OCI-LY3 (cell line): ENCODE results near the gene ACTG1.

Source experiments
- H2AFZ ChIP-seq: fragments of 200-600, 300-600 bp; shearing (Covaris generic); 2 replicates; pipeline ENCODE4 v1.6.0; 2014; ENCODE audit warnings: antibody characterized with exemption, low read depth, low read length
- H3K27ac ChIP-seq: fragments of 200-600, 300-600 bp; sonication (generic); 2 replicates; pipeline ENCODE4 v1.5.1; 2014; ENCODE audit warnings: mild to moderate bottlenecking, low read length, moderate library complexity, mixed read lengths
- H3K27me3 ChIP-seq: fragments of 200-600, 300-600 bp; sonication (generic); 2 replicates; pipeline ENCODE4 v1.6.1; 2014; ENCODE audit warnings: low read depth, low read length, mixed read lengths
- H3K36me3 ChIP-seq: fragments of 200-600, 300-600 bp; sonication (generic); replicated peaks from 2 replicates; pipeline ENCODE3; 2014; ENCODE audit warnings: low read depth, low read length, mixed read lengths
- H3K4me1 ChIP-seq: fragments of 300-600, 200-600 bp; sonication (generic); 2 replicates; pipeline ENCODE4 v1.6.1; 2014; ENCODE audit warnings: low read length, mixed read lengths
- H3K4me2 ChIP-seq: fragments of 200-600, 300-600 bp; sonication (generic); 2 replicates; pipeline ENCODE4 v1.6.1; 2014; ENCODE audit warnings: low read length, mixed read lengths
- H3K4me3 ChIP-seq: fragments of 300-600, 200-600 bp; sonication (generic); 2 replicates; pipeline ENCODE4 v1.5.1; 2014; ENCODE audit warnings: antibody characterized with exemption, mild to moderate bottlenecking, low read length, moderate library complexity
- H3K79me2 ChIP-seq: fragments of 300-600, 200-600 bp; shearing (Covaris generic); 2 replicates; pipeline ENCODE4 v1.6.1; 2014; ENCODE audit warnings: mild to moderate bottlenecking, low read length, mixed read lengths
- H3K9ac ChIP-seq: fragments of 300-600, 200-600 bp; shearing (Covaris generic); 2 replicates; pipeline ENCODE4 v1.6.0; 2014; ENCODE audit warnings: mild to moderate bottlenecking, low read length, moderate library complexity
- H3K9me3 ChIP-seq: fragments of 200-600, 300-600 bp; shearing (Covaris generic); 2 replicates; pipeline ENCODE4 v1.6.1; 2014; ENCODE audit warnings: low read length, mixed read lengths; ENCODE audit not compliant: insufficient read depth
- H4K20me1 ChIP-seq: fragments of 200-600, 300-600 bp; sonication (generic); 2 replicates; pipeline ENCODE4 v1.6.1; 2016; ENCODE audit warnings: low read length, mixed read lengths; ENCODE audit not compliant: insufficient read depth
- EZH2phosphoT487 ChIP-seq: fragments of 200-600 bp; shearing (Covaris generic); IDR thresholded peaks from 2 replicates; pipeline ENCODE4 v1.6.1; 2018; ENCODE audit warnings: antibody characterized with exemption, mixed run types, low read depth
- TF ChIP-seq, protein P1 (sequence below): fragments of 200-600, 300-600 bp; sonication (generic); IDR thresholded peaks from 2 replicates; pipeline ENCODE4 v1.5.1; 2014; ENCODE audit warnings: antibody characterized with exemption, low read length, low read depth

Gene ACTG1

DNA sequence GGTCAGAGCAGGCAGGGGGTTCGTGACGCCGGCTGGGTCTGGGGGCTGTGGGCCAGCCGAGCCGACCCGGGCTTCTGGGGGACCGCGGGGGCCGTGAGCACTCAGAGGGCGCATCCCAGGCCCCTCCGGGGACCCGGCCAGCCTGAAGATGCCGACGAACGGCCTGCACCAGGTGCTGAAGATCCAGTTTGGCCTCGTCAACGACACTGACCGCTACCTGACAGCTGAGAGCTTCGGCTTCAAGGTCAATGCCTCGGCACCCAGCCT is 15.7 kb upstream of the ACTG1 start:
- no peaks in the 10 kb centered on the region for H3K9me3 ChIP-seq
- H2AFZ ChIP-seq, result no peak overlapping the region
- no peak overlapping the region for H3K4me2 ChIP-seq
- no peaks in the 10 kb centered on the region for H3K4me1 ChIP-seq
- no peak overlapping the region for H3K4me3 ChIP-seq
- H4K20me1 ChIP-seq, result no peaks in the 10 kb centered on the region
- H3K27me3 ChIP-seq, result no peaks in the 10 kb centered on the region
- no peaks in the 10 kb centered on the region for H3K36me3 ChIP-seq
- no peaks in the 10 kb centered on the region for H3K79me2 ChIP-seq
- H3K27ac ChIP-seq, result no peak overlapping the region
- TF ChIP-seq, protein P1, sequence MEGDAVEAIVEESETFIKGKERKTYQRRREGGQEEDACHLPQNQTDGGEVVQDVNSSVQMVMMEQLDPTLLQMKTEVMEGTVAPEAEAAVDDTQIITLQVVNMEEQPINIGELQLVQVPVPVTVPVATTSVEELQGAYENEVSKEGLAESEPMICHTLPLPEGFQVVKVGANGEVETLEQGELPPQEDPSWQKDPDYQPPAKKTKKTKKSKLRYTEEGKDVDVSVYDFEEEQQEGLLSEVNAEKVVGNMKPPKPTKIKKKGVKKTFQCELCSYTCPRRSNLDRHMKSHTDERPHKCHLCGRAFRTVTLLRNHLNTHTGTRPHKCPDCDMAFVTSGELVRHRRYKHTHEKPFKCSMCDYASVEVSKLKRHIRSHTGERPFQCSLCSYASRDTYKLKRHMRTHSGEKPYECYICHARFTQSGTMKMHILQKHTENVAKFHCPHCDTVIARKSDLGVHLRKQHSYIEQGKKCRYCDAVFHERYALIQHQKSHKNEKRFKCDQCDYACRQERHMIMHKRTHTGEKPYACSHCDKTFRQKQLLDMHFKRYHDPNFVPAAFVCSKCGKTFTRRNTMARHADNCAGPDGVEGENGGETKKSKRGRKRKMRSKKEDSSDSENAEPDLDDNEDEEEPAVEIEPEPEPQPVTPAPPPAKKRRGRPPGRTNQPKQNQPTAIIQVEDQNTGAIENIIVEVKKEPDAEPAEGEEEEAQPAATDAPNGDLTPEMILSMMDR, result no peak
- no peak for TF ChIP-seq EZH2phosphoT487
- no peak overlapping the region for H3K9ac ChIP-seq

DNA sequence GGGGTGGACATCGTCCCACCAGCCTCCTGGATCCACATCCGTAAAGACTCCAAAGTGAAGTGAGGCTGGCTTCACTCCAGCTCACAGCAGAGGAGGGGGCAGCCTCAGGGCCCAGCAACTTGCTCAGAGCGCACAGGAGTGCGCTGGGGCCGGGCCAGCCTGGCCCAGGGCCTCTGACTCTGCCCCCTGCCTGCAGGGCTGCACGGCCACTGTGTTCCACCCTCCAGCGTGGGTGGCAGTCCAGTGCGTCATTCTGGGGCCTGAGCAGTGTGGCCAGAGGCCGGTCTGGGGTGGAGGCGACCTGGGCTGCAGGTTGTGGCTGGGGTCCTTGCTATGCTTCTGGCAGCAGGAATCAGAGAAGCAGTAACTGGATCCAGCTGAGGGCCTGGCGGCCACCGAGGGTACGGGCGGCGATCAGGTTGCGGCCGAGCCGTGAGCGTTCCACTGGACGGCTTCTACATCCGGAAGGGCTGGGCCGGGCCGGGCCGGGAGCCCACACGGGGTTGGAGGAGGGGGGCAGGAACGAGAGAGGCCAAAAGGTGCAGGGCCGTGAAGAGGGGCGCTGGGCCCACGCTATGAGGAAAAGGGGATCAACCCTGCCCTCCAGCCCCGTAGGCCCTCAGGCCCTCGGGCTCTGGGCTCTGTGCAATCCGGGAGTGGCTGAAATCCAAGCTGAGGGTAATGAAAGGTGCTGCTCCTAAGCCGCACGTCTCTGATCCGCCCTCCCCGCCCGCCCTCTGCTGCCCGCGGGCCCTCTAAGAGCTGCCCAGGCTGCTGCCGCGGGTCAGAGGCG is 15.2 kb upstream of the ACTG1 start, which contains the start of gene FSCN2:
Gene FSCN2, plus strand, starts transcription at position 787 of the 793 bp plus-strand sequence. CDS start 155 bp downstream, outside the sequence.
- Histone ChIP-seq H3K79me2 (no peaks in the 10 kb centered on the region), H3K9ac (no peak within 1 kb of the TSS), H2AFZ (no peak within 1 kb of the TSS), H4K20me1 (no peaks in the 10 kb centered on the region), H3K36me3 (no peaks in the 10 kb centered on the region), H3K27me3 (no peaks in the 10 kb centered on the region), H3K4me2 (no peak within 1 kb of the TSS), H3K9me3 (no peaks in the 10 kb centered on the region), H3K4me1 (no peaks in the 10 kb centered on the region), H3K27ac (no peak within 1 kb of the TSS), H3K4me3 (no peak within 1 kb of the TSS)
- TF ChIP-seq EZH2phosphoT487, result no peak
- TF ChIP-seq, protein P1, result no peak

DNA sequence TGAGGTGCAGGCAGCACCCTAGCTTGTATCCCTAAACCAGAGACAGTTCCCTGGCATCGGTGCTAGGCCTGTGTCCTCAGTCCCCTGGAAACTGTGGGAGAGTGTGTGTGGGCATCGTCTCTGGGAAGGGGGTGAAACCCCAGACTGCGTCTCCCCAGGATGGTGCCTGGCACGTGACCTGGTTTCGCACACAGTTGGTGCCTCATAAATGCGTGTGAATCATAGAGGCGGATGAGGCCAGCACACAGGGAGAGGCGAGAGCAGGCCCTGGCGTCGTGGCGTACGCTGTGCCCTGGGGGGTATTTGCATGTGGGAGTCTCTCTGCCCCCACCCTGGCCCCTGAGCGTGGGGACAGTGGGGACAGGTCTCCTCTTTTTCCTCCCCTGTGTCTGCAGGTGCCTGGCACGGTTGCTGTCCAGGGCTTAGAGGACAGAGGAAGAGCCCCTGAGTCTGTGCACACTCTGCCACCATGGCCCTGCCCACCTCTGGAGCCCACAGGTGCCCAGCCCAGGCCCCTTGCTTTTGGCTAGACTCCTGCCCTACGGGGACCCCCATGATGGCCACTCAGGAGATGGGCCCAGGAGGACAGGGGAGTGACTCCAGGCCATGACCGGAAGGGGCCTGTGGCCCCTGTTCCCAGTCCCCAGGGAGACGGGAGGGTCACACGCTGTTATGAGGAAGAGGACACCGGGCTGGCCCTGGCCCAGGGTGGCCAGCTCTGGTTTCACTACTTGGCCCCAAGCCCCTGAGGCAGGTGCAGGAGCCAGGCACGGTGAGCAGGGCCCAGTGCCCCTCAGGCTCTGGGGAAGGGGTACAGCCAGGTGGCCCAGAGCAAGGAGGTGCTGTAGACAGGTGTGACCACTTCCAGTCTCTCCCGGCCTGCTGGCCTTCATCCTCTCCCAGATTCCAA is 14.3 kb upstream of the ACTG1 start:
- Histone ChIP-seq H3K9ac (no peak overlapping the region), H4K20me1 (no peaks in the 10 kb centered on the region), H3K4me3 (no peak overlapping the region), H2AFZ (no peak overlapping the region), H3K9me3 (no peaks in the 10 kb centered on the region), H3K36me3 (no peaks in the 10 kb centered on the region), H3K4me2 (no peak overlapping the region), H3K27me3 (no peaks in the 10 kb centered on the region), H3K27ac (no peak overlapping the region), H3K79me2 (no peaks in the 10 kb centered on the region), H3K4me1 (no peaks in the 10 kb centered on the region)
- no peak for TF ChIP-seq EZH2phosphoT487
- TF ChIP-seq, protein P1, result no peak

GRCh38 chr17:81524865-81525159 is 12.2 kb upstream of the ACTG1 start:
- Histone ChIP-seq H3K36me3 (no peaks in the 10 kb centered on the region), H3K4me1 (peaks cover 7% of the 10 kb centered on the region), H2AFZ (no peak overlapping the region), H3K27me3 (peaks cover 13% of the 10 kb centered on the region), H3K9ac (no peak overlapping the region), H3K4me2 (no peak overlapping the region), H4K20me1 (no peaks in the 10 kb centered on the region), H3K9me3 (no peaks in the 10 kb centered on the region), H3K4me3 (no peak overlapping the region), H3K79me2 (no peaks in the 10 kb centered on the region), H3K27ac (no peak overlapping the region)
- no peak for TF ChIP-seq EZH2phosphoT487
- TF ChIP-seq, protein P1, result no peak
